Posterior cingulate gyrus (tissue), 11 donors: ENCODE results near the gene PID1.
A peak's percentile ranks its signal among the peaks of the same experiment; 100 is the strongest.

Experiments used
- DNase-seq, 10 donors: peaks; one replicate each; pipeline versions ENCODE4 v3.0.0 to v3.0.0-alpha.2; 2020 to 2021; ENCODE audit warnings: mixed read lengths in 3 of 10
- intact Hi-C: fragments of 100-400 bp; cut with DNase I; formaldehyde crosslinking; loops from one replicate; pipeline ENCODE4 v1.15.1; 2023

The PID1 gene, protein sequence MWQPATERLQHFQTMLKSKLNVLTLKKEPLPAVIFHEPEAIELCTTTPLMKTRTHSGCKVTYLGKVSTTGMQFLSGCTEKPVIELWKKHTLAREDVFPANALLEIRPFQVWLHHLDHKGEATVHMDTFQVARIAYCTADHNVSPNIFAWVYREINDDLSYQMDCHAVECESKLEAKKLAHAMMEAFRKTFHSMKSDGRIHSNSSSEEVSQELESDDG

DNA sequence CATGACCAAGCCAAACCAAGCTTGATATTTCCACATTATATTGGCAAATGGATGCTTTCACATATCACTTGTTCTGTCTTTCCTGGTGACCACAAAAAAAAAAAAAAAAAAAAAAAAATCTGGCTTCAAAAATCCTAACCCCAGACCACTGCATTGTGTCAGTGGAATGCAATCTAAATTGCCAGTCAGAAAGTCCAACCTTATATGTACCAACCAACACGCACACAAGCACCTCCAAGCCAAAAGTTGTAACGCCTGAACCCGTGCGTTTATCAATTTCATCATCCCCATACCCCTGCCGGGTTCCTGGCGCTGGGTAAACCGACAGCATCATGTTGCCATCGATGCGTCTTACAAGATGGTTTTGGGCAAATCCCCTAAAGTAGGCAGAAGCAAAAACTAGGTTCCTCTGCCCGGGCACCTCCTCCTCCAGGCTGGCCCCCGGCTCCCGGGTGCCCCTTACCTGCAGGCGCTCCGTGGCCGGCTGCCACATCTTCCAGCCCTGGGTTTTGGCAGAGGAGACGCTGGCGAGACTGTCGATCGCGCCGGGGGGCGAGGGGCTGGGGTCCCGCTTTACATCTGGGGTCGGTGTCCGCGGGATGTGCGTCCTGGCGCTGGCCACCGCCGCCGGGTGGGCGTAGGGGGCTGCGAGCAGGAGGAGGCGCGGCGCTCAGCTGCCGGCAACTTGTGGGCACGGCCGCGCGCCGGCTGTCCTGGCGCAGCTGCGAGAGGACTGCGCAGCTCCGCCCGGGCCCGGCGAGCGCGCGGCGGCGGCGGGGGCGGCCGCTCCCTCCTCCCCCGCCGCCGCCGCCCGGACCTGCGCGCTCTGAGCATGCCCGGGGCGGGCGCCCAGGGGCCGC is at the start of gene PID1:
Gene PID1, minus strand, starts transcription at position 737 of the 860 bp plus-strand sequence. Its CDS starts 244 bp downstream, at position 493.
- intact Hi-C loops = no loop called here
- DNase-seq = peak in 8 of 10 donors; percentile 22 to 86 (median 36)

DNA sequence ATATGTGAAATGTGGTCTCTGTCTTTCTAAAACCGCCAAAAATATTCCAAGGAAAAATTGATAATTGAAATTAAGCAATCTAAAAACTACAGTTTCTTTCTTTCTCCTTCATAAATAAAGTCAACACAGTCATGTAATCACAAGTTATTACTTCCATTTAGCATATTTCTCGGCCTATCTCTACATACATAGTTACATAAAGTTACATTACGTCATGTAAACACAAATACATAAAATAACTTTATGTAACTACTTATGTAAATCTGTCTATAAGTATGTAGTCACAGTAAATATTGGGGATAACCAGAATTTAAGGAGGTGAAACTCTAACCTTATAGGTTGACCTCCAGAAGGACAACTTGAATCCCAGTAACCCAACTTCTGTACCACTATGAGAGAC is 48.5 kb upstream of the PID1 start:
- intact Hi-C loops = no loop called here
- no peak for DNase-seq

DNA sequence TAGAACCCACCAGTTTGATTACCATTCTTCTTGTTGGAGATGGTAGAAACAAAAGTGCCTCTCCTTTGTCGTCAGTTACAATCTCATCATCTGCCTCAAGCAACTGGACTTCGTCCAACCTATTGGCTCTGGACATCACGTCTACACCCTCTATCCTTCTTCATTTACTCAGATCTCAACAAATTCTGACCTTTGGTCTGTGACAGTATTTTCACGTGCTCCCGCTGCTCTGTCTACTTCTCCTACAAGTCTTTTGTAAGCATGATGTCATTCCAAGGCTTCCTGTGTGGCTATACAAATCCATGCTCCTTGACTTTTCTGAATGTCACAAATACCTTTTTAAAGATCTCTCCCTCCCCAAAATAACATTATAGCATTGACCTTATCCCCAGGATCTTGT is 43.0 kb upstream of the PID1 start:
- intact Hi-C loops = no loop called here
- no peak for DNase-seq

DNA sequence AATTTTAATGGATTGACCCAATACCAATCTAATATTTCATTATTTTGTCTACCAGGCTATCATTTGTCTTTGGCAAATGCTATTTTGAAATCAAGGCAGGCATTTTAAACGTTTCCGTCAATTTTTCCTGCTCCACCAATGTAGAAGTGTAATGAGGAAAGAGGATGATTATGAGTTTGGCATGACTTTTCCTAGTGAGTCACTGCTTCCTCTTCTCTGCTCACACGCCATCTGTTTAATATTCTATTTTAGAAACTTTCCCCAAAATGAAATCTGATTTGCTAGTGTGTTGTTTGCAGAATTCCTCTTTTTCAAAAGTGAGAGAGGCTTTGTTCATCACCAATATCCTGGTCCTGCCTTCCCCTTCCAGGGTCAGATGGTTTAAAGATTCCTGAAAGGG is 42.5 kb upstream of the PID1 start:
- DNase-seq = no peak
- intact Hi-C loops = no loop called here

DNA sequence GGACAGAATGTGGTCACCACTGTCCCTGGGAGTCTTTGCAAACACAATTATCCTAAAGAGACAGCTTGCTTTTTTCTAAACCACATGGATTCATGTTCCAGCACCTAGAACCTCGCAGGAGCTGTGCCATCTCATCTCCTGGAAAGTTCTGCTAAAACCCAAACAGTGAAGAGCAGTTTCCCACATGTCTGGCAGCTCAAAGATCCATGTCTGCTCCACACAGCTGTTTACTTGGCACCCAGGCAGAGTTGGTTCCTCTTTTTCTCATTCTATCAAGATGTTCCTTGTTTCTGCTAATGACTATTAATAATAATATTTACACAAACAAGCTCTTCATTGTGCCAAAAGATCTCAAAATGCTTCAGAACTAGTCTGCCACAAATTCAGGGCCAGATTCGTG is 30.1 kb upstream of the PID1 start:
- intact Hi-C loops = no loop called here

DNA sequence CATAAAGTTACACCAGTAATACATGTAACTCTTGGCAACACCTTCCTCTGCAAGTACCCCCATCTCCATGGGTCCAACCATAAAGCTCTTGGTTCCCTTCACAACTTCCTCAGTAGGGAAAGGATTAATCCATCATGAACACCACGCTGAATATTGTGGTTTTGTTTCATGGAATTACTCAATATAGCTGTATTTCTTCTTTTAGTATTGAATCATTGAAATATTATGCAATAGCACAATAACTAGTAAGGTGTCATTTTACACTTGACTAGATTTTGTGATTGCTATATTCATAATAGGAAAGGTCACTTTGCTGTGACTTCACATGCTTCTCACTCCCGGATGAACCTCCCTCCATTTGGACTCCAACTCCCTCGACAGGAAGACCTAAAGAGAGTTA is 29.7 kb upstream of the PID1 start:
- intact Hi-C loops = no loop called here
- DNase-seq = no peak

More for the DNA sequence above, 30.1 kb upstream of the PID1 start:
- peak in 2 of 10 donors; percentile 19 to 75 for DNase-seq

DNA sequence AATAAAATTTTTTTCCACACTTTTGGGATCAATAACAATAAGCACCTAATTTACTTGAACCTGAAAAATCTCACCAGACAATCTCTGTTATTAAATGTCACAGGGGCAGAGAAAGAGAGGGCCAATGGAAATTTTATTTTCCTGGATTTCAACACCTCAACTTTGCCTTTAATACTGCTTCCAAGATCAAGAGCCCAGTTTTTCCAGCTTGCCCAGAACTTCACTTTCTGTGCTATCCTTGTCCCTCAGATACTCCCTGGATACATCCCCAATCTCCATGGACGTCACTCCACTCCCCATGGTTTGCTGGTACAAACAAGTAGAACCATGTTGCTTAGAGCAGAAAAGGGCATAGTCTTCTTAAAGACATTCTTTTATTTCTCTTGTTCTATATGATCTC is 29.3 kb upstream of the PID1 start:
- no peak for DNase-seq
- intact Hi-C loops = no loop called here

DNA sequence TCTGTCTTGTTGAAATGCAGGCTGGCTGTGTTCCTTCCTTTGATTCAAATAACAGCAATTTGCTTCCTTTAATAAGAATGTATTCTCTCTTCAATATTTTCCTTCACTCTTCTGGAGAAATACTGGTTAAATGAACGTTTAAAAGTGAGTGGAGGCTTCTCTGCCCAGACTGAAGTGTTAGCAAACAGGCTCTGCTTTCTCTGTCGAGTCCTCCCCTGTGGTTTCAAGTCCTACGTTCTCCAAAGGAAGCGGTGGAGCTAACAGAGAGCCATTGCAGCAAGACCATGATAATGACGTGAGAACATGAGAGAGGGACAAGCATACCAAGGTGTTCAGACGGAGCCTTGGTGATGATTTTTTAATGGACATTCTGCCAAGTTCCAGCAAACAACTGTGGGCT is 26.2 kb upstream of the PID1 start:
- intact Hi-C loops = no loop called here
- DNase-seq = no peak

DNA sequence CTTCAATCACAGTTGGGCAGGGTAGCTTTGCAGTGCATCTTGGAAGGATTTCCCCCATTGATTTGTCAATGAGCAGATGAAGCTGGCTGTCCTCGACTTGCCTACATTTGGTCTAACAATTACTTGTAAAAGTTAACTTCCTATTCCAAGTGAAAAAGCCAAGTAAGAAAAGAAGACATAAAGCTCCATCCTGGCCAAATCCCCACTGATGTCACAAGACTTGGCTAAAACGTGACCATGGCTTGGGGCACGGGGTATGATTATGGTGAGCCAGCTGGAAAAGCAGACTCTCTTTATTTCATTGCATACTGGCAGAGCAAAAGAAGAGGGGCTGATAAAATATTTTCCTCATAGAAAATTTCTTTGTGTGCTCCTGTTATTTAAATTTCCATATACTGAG is 25.4 kb upstream of the PID1 start:
- intact Hi-C loops = no loop called here
- no peak for DNase-seq

DNA sequence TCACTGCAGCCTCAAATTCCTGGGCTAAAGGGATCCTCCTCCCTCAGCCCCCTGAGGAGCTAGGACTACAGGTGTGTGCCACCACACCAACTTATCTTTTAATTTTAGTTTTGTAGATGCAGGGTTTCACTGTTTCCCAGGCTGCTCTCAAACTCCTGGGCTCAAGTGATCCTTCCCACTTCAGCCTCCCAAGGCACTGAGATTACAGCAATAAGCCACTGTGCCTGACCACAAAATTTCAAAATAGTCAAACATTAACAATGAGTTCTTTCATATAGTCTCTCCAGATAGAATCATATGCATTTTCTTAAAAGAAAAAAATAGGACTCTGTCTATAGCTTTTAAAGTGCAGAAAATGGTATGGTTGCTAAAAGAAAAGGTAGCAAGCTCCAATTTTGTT is 24.9 kb upstream of the PID1 start:
- no peak for DNase-seq
- intact Hi-C loops = no loop called here

DNA sequence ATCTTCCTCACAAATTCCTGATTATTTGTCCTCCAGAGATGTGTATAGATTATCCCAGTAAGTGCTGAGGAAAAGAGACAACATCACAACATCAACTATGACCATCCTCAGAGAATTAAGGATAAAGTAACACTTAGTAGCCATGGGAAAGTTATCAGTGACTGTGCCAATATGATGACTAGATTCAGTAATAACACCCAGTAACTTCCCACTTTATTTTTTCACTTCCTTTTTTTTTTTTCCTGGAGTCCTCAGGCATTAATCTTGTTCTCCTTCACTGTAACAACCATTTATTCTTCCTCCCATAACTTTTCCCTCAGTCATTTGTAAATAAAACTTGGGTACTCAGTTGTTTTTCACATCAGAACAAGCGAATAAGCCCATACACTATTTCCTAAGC is 16.7 kb upstream of the PID1 start:
- intact Hi-C loops = no loop called here
- DNase-seq = no peak

DNA sequence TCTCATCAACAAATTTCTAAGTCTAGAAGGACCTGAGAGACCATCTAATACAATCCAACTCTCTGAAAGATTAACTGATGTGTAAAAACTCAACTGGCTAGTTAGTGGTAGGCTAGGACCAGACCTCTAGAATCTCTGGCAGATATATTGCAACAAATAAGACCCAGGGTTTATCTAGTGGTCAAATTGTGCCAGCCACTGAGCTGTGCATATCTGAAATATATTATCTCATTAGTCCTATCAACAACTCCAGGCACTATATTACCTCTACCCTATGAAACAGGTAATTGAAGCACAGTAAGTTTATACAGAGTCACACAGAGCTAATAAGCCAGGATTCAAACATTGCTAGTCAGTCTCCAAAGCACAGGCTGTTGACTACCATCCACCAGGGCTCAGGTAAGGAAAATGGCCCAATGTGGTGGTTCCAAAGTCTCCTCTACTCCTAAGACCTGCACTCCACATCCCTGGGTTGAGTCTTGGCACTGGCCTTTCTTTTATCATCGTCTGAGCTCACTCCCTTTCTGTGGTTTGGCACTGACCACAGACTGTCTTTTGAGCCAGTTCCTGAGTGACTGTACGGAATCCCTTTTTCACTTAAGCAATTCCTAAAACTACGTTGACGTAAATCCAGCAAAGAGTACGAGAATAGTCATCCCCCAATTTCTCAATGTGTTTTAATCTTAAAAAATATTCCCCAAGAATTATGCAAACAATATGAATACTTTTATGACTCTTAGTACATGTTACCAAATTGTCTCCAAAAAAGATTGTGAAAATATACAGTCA is 11.9 kb upstream of the PID1 start:
- intact Hi-C loops = no loop called here
- DNase-seq = no peak

DNA sequence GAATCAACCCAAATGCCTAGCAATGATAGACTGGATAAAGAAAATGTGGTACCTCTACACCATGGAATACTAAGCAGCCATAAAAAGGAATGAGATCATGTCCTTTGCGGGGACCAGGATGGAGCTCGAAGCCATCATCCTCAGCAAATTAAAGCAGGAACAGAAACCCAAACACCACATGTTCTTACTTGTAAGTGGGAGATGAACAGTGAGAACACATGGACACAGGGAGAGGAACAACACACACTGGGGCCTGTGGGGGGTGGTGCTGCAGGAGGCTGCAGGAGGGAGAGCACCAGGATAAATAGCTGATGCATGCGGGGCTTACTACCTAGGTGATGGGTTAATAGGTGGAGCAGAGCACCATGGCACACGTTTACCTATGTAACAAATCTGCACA is 8.4 kb upstream of the PID1 start:
- intact Hi-C loops = no loop called here

DNA sequence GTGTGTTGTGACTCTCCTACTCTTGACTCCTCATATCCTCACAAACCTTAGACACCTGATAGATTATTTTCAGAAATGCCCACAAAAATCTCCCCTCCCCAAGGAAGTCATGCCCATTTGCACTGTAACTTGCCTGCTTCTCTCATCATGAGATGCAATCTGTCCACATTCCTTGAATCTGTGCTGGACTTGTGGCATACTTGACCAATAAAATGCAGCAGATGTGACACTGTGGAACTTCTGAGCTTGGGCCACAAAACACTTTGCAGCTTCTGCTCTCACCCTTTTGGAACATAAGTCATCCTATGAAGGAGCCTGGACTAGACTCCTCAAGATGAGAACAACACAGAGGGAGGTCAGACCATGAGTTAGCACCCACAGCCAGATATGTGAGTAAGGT is 4.4 kb upstream of the PID1 start:
- DNase-seq = no peak
- intact Hi-C loops = no loop called here

More for the DNA sequence above, 8.4 kb upstream of the PID1 start:
- no peak for DNase-seq

DNA sequence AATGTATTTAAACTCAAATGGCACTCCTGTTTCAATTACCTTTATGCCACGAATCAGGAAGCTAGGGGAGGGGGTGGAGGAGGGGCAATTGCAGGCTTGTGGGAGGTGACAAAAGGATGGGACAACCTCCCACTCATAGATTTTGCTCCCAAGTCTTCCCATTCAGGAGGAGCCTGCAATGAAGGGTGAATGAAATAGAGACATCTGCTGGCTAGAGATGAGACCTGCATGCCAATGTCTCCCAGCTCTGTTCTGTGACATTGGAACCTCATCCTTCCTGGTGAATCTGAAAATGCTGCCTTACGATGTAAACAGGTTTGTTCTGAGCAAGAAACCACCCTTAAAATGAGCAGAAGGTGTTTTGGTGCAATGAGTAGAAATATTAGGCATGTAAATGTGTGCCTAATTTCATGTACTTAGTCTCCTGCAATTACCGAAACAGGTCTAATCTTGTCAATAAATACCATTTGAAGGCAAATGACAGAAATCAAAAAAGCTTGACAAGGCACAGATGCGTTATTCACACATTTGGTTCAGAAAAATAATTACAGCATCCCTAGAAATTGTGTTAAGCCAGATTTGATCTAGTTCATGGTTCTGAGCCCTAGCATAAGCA is 2.7 kb upstream of the PID1 start:
- DNase-seq = peak in 5 of 10 donors; percentile 32 to 83 (median 40)
- intact Hi-C loops = loop anchor here (2.0 kb wide), 1 partner anchor 139 kb away; no protein-coding TSS in a partner anchor

DNA sequence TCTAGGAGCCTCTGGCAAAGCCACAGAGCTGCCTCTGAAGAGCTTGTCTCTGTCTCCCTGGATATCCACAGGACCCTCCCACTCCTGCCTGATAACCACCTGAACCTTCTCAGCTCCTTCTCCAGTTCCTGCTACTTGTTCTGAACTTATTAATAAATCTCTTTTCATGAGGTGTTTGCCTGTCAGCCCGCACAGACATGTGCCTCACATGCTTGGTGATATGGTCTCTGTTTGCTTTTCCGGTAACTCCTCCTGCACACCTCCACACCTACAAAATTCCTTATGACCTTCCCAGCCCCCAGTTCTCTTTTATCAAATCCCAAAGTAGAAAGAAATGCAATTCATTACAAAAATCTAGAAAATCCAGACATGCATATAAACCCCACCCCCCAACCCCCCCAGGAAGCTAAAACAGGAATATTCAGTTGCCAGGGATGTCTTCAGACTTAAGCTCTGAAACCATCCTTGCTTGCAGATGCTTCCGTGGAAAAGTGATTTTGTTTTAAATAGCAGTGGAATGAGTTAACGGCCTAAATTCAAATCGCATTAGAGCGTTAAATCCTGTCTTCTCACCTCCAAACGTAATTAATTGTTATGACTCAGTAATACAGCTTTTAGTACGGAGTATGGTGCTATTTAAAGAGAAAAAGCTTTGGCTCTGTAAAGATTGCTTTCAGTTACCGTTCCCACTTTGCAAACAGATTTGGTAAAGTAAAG is 2.1 kb upstream of the PID1 start:
- no peak for DNase-seq
- intact Hi-C loops = loop anchor here (2.0 kb wide), 1 partner anchor 138 kb away; no protein-coding TSS in a partner anchor

DNA sequence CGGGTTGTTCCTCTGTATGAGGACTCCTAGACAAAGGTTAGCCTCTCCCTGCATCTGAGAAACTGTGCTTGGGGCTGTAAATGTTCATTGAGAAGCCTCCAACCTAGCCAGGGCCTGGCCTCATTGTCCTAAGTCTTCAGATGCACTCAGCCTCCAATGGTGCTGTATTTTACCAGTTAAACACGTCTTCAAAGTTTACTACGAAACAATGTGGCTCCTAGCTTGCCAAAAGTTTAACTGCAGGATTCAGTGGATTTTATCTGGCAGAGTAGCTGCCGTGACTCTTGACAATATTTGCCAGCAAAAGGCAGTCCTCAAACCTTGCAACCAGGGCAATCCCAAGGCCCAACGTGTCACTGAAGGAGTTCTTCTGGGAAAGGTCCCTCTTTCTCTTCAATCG is 1.1 kb downstream of the PID1 start:
- intact Hi-C loops = no loop called here
- no peak for DNase-seq

DNA sequence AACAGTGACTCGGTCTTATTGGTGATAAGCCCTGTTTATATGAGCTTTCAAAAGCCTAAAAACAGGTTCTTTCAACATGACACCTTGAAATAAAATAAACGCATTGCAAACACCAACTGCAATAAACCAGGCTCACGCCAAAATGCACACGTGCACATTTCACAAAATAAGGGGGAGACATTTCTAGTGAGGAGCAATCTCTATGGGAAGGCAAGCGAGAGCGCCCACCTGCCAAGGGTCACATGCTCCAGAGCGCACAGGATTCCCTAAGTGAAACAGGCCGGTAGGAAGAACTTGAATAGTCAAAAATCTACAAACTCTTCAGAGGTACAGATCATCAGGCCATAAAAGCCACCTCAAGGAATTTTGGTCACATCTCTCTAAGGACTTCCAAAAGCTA is 1.9 kb downstream of the PID1 start:
- intact Hi-C loops = no loop called here
- DNase-seq = no peak

DNA sequence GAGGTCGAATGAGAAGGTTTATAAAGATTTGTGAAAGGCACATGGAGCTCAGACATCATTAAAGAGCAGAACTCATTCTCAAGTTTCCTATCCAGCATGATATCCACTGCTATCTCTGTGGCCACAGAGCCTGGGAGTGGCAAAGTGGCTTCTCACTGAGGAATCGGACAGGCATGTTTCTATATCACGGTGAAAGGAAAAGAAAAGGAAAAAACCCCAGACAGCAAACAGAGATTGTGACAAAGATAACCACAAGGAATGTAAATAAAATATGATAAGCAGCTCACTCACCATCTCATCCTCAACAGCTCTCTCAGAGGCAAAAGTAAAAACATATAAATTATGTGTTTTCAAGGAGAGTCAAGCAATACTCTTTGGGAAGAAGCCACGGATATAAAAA is 2.5 kb downstream of the PID1 start:
- DNase-seq = no peak
- intact Hi-C loops = no loop called here

DNA sequence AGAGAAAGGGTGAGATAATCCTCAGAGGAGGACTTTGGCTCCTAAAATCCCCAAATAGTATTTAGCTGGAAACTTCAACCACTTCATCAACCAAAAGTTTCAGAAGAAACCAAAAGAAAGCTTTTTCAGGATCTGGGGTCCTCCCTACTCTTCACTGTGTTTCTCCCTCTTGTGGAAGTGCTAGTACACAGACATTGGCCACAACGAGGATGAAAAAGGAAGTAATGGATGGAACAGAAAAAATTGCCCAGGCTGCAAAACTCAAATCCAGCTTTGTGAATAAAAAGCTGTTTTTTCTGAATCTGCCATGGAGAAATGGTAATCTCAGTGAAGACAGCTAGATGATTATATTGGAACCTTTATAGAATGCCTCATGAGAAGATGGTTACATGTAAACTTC is 4.0 kb downstream of the PID1 start:
- intact Hi-C loops = no loop called here
- no peak for DNase-seq
